Psoas muscle (tissue), 8 donors: Measurements from ENCODE around the gene SLC52A3. TPM values are rescaled to one million over a fixed set of nuclear protein-coding genes. Genes with fewer than 3 reads are reported as not detected.
"Not testable (repeated sequence)": the region's sequence is repeated elsewhere in the genome, so short reads cannot be mapped to it uniquely, and the experiment has no call there.

Experiments used
- ATAC-seq, 4 donors: fragments of 200-7000 bp; cut with Tn5 transposase; one replicate each; pipeline ENCODE4 v1.9.1; 2020; ENCODE audit warnings: moderate library complexity in 3 of 4, mild to moderate bottlenecking in 2 of 4
- DNase-seq, 2 donors: peaks; one replicate each; pipeline ENCODE4 v3.0.0-alpha.2; 2020
- H3K27ac ChIP-seq: fragments of 200-600 bp; one replicate; pipeline ENCODE4 v1.8.0; 2022
- H3K27me3 ChIP-seq, 3 donors: fragments of 200-600 bp in 1 of 3; one replicate each; pipeline versions ENCODE4 v1.6.1 to v1.8.0; 2013 to 2022; ENCODE audit warnings: low read length in 2 of 3, mild to moderate bottlenecking in 2 of 3, moderate library complexity in 1 of 3; ENCODE audit not compliant: insufficient read depth in 3 of 3
- H3K36me3 ChIP-seq, 2 donors: fragments of 200-600 bp in 1 of 2; one replicate each; pipeline versions ENCODE4 v1.6.1 to v1.8.0; 2013 to 2022; ENCODE audit warnings: low read depth in 1 of 2, mild to moderate bottlenecking in 1 of 2, moderate library complexity in 1 of 2; ENCODE audit not compliant: insufficient read depth in 1 of 2
- H3K4me1 ChIP-seq: fragments of 200-600 bp; one replicate; pipeline ENCODE4 v1.8.0; 2022
- H3K4me3 ChIP-seq: fragments of 200-600 bp; one replicate; pipeline ENCODE4 v1.8.0; 2022; ENCODE audit warnings: mild to moderate bottlenecking
- H3K9me3 ChIP-seq: fragments of 200-600 bp; one replicate; pipeline ENCODE4 v1.8.0; 2022
- CTCF ChIP-seq: fragments of 200-600 bp; IDR thresholded peaks from one replicate; pipeline ENCODE4 v1.8.0; 2022; ENCODE audit warnings: antibody characterized with exemption
- WGBS, 3 donors: extraction: QIAGEN DNeasy Blood & Tissue Kit; methylation state at CpG; one replicate each; pipeline versions ENCODE4 v1.1.6 to v1.1.7; 2013; 5-methylcytosine and 5-hydroxymethylcytosine counted together
- intact Hi-C, 2 donors: fragments of 100-400 bp; cut with DNase I; formaldehyde crosslinking; loops; one replicate each; pipeline versions ENCODE4 v1.11.0 to v1.14.2; 2022
- polyA plus RNA-seq, 3 donors: library from polyadenylated mRNA; stranded (reverse); fragments of 200-250 nt; gene quantifications; one replicate each; pipeline ENCODE4 v1.2.3, GENCODE V29; 2013
- total RNA-seq, 4 donors: library from RNA; stranded (reverse); fragmentation: NEBNext Ultra II Directional in 2 of 4; extraction: Animal tissue kit (Norgen Biotek cat#: 25700) in 2 of 4; gene quantifications; one replicate each; pipeline versions ENCODE4 v1.2.1 to v1.2.4, GENCODE V29; 2021 to 2023
- donor health status: healthy with polysubstance abuse.
- donor health status: DM: no; HTN: no; CAD: no; lungs with moderate emphysema.
- donor health status: Bipolar disorder and iron deficiency.
- donor health status: healthy.
- donor health status: DM: yes; HTN: yes; CAD: no.
- donor health status: DM: no; HTN: no; CAD: no.
- donor health status: DM: no; HTN: no; CAD: no.
- donor health status: DM: yes; HTN: yes; CAD: no.

SLC52A3 gene
- total and polyA plus RNA-seq, 7 donors: 0.32 to 1.1 (median 0.62) TPM

- intact Hi-C loops: loop anchor here in 1 of 2 donors (5.0 kb wide), 1 partner anchor 76 kb away; the partner anchor contains the start of gene SRXN1
- peak; percentile 41 to 64 for DNase-seq
- no peaks in the 10 kb centered on the region for H3K36me3 ChIP-seq
- peak; percentile 69 for TF ChIP-seq CTCF
- peak; percentile 77 to 90 (median 78) for ATAC-seq
- no peak overlapping the region for H3K27ac ChIP-seq
- peak overlapping the region; percentile 71 for H3K4me3 ChIP-seq
- peaks cover 5% of the 10 kb centered on the region for H3K4me1 ChIP-seq
- H3K27me3 ChIP-seq: peaks cover 0 to 42% (median 9%) of the 10 kb centered on the region in 3 donors
- WGBS, 3 donors: 1 to 2% (median 2%) methylated on average over 35 to 60 of the region's 60 CpGs
- no peaks in the 10 kb centered on the region for H3K9me3 ChIP-seq
These were observed 39.9 kb downstream of the SLC52A3 start for GRCh38 chr20:728256-728944.

GRCh38 chr20:726160-726559, 42.1 kb downstream of the SLC52A3 start:
- no peaks in the 10 kb centered on the region for H3K9me3 ChIP-seq
- H3K36me3 ChIP-seq: no peaks in the 10 kb centered on the region
- no peak for DNase-seq
- intact Hi-C loops: loop anchor here in 1 of 2 donors (5.0 kb wide), 1 partner anchor 74 kb away; the partner anchor contains the start of gene SRXN1
- WGBS, 3 donors: 66 to 70% (median 67%) methylated on average over 4 of the region's 4 CpGs
- H3K27me3 ChIP-seq: peaks cover 0 to 60% (median 9%) of the 10 kb centered on the region in 3 donors
- TF ChIP-seq CTCF: no peak
- no peak for ATAC-seq
- peaks cover 5% of the 10 kb centered on the region for H3K4me1 ChIP-seq
- H3K4me3 ChIP-seq: no peak overlapping the region
- H3K27ac ChIP-seq: no peak overlapping the region

- no peak for ATAC-seq
- WGBS, 3 donors: 76 to 78% (median 77%) methylated on average over 7 of the region's 7 CpGs
- Histone ChIP-seq H3K4me1 (peaks cover 5% of the 10 kb centered on the region), H3K4me3 (no peak overlapping the region), H3K27me3 (peaks cover 0 to 61% (median 9%) of the 10 kb centered on the region in 3 donors), H3K36me3 (no peaks in the 10 kb centered on the region), H3K27ac (no peak overlapping the region), H3K9me3 (no peaks in the 10 kb centered on the region)
- intact Hi-C loops: loop anchor here in 1 of 2 donors (5.0 kb wide), 1 partner anchor 73 kb away; the partner anchor contains the start of gene SRXN1
- TF ChIP-seq CTCF: no peak
- no peak for DNase-seq
These were observed 42.8 kb downstream of the SLC52A3 start for GRCh38 chr20:725491-725890.

- not testable (repeated sequence) for H3K4me1 ChIP-seq, H3K9me3 ChIP-seq, ATAC-seq, DNase-seq, H3K36me3 ChIP-seq, H3K27ac ChIP-seq, H3K4me3 ChIP-seq
- WGBS, 3 donors: 71 to 76% (median 74%) methylated on average over 7 of the region's 7 CpGs
- intact Hi-C loops: loop anchor here (5.0 kb wide), 2 partner anchors 52 to 72 kb away; partner anchors contain the start of gene SRXN1 (in 1 of the 2)
- H3K27me3 ChIP-seq: peaks cover 0 to 61% (median 11%) of the 10 kb centered on the region in 3 donors
These were observed 43.5 kb downstream of the SLC52A3 start for GRCh38 chr20:724797-725196.

- H3K9me3 ChIP-seq: no peaks in the 10 kb centered on the region
- H3K27ac ChIP-seq: no peak overlapping the region
- ATAC-seq: peak; percentile 60 to 88 (median 81)
- peak in 1 of 2 donors; percentile 25 for DNase-seq
- TF ChIP-seq CTCF: no peak
- WGBS, 3 donors: 29 to 36% (median 34%) methylated on average over 8 of the region's 8 CpGs
- peaks cover 4% of the 10 kb centered on the region for H3K4me1 ChIP-seq
- no peaks in the 10 kb centered on the region for H3K36me3 ChIP-seq
- no peak overlapping the region for H3K4me3 ChIP-seq
- intact Hi-C loops: loop anchor here in 1 of 2 donors (5.0 kb wide), 1 partner anchor 51 kb away; no protein-coding TSS in a partner anchor
- H3K27me3 ChIP-seq: peaks cover 0 to 60% (median 11%) of the 10 kb centered on the region in 3 donors
These were observed 44.5 kb downstream of the SLC52A3 start for GRCh38 chr20:723756-724155.
